ENCODE measurements around the gene GEMIN5. TPM values are rescaled to one million over a fixed set of nuclear protein-coding genes. Genes with fewer than 3 reads are reported as not detected.

GEMIN5 gene
- 14.3 and 14.6 TPM in 2 replicates for total RNA-seq

GRCh38 chr5:154937718-154938466 is at the start of gene GEMIN5:
Gene GEMIN5, minus strand, starts transcription at chr5:154938211. Its CDS starts 78 bp downstream, at chr5:154938133.

GRCh38 chr5:154940772-154941620 is 3.0 kb upstream of the GEMIN5 start, which contains the start of gene MRPL22:
Gene MRPL22, plus strand, starts transcription at chr5:154941073. Its CDS starts 38 bp downstream, at chr5:154941111.

GRCh38 chr5:154858297-154858971 is 79.6 kb downstream of the GEMIN5 start, which contains the start of gene CNOT8:
Gene CNOT8, plus strand, starts transcription at chr5:154858627. Its CDS starts 4,652 bp downstream, at chr5:154863279.

GRCh38 chr5:154850255-154851062 is 87.6 kb downstream of the GEMIN5 start, which contains the start of gene FAXDC2:
Gene FAXDC2, minus strand, starts transcription at chr5:154850603. Its CDS starts 12,425 bp downstream, at chr5:154838178.

Other genes with a start within 250 kb of the GEMIN5 start
- gene LARP1, start 182.8 kb downstream of the GEMIN5 start, total RNA-seq, result 69.2 and 69.3 TPM in 2 replicates
- gene FAXDC2, start 87.6 kb downstream of the GEMIN5 start, total RNA-seq, result 3.6 and 28.8 TPM in 2 replicates
- 53.8 and 68.9 TPM in 2 replicates for gene CNOT8, start 79.6 kb downstream of the GEMIN5 start, total RNA-seq
- 39.6 and 50.0 TPM in 2 replicates for gene MRPL22, start 2.9 kb upstream of the GEMIN5 start, total RNA-seq
- gene KIF4B, start 75.5 kb upstream of the GEMIN5 start, total RNA-seq, result 0.08 and 0.13 TPM in 2 replicates